H9 (cell line): ENCODE measurements around the gene GSE1. TPM values are rescaled to one million over a fixed set of nuclear protein-coding genes. Genes with fewer than 3 reads are reported as not detected.

Experiments used
- DNase-seq: peaks from one replicate; pipeline ENCODE4 v3.0.0-alpha.2; 2017
- H2AFZ ChIP-seq: one replicate; pipeline ENCODE4 v1.6.1; 2013; ENCODE audit warnings: mild to moderate bottlenecking, low read length, control low read depth, moderate library complexity
- H2AK5ac ChIP-seq: 2 replicates; pipeline ENCODE4 v1.6.1; 2013; ENCODE audit warnings: low read length, control low read depth, mixed read lengths; ENCODE audit not compliant: insufficient read length
- H2BK120ac ChIP-seq: one replicate; pipeline ENCODE4 v1.6.1; 2013; ENCODE audit warnings: low read depth, mild to moderate bottlenecking, low read length, control low read depth, inconsistent platforms; ENCODE audit not compliant: poor library complexity, severe bottlenecking
- H2BK12ac ChIP-seq: 2 replicates; pipeline ENCODE4 v1.6.1; 2013; ENCODE audit warnings: low read length, control low read depth, mixed read lengths, low read depth; ENCODE audit not compliant: insufficient read length
- H2BK15ac ChIP-seq: 2 replicates; pipeline ENCODE4 v1.6.1; 2013; ENCODE audit warnings: low read depth, low read length, control low read depth
- H2BK20ac ChIP-seq: one replicate; pipeline ENCODE4 v1.6.1; 2013; ENCODE audit warnings: low read depth, mild to moderate bottlenecking, low read length, control low read depth, inconsistent platforms; ENCODE audit not compliant: poor library complexity, severe bottlenecking
- H2BK5ac ChIP-seq: 2 replicates; pipeline ENCODE4 v1.6.1; 2013; ENCODE audit warnings: low read length, control low read depth, mixed read lengths; ENCODE audit not compliant: insufficient read length
- H3K14ac ChIP-seq: 2 replicates; pipeline ENCODE4 v1.6.1; 2013; ENCODE audit warnings: low read length, control low read depth; ENCODE audit not compliant: insufficient read depth
- H3K18ac ChIP-seq: 2 replicates; pipeline ENCODE4 v1.6.1; 2013; ENCODE audit warnings: low read depth, mild to moderate bottlenecking, mixed read lengths, low read length, control low read depth; ENCODE audit not compliant: insufficient read length
- H3K23ac ChIP-seq: 2 replicates; pipeline ENCODE4 v1.6.1; 2013; ENCODE audit warnings: low read length, control low read depth, mixed read lengths, low read depth; ENCODE audit not compliant: insufficient read length
- H3K23me2 ChIP-seq: 2 replicates; pipeline ENCODE4 v1.6.1; 2013; ENCODE audit warnings: low read depth, mild to moderate bottlenecking, mixed read lengths, low read length, control low read depth; ENCODE audit not compliant: insufficient read length, poor library complexity, severe bottlenecking
- H3K27ac ChIP-seq: 2 replicates; pipeline ENCODE4 v1.5.1; 2013; ENCODE audit warnings: low read length, control low read depth, mixed read lengths, low read depth; ENCODE audit not compliant: insufficient read length
- H3K27me3 ChIP-seq: 2 replicates; pipeline ENCODE4 v1.6.1; 2013; ENCODE audit warnings: low read length, control low read depth, inconsistent platforms; ENCODE audit not compliant: insufficient read depth
- H3K4ac ChIP-seq: 2 replicates; pipeline ENCODE4 v1.6.1; 2013; ENCODE audit warnings: low read depth, mild to moderate bottlenecking, control low read depth, inconsistent platforms, low read length, moderate library complexity
- H3K4me1 ChIP-seq: 2 replicates; pipeline ENCODE4 v1.6.1; 2013; ENCODE audit warnings: low read length, control low read depth, inconsistent platforms; ENCODE audit not compliant: insufficient read depth
- H3K4me2 ChIP-seq: 2 replicates; pipeline ENCODE4 v1.6.1; 2013; ENCODE audit warnings: low read length, control low read depth, mixed read lengths; ENCODE audit not compliant: insufficient read length, insufficient read depth
- H3K56ac ChIP-seq: 2 replicates; pipeline ENCODE4 v1.6.1; 2013; ENCODE audit warnings: low read depth, mild to moderate bottlenecking, mixed read lengths, low read length, control low read depth; ENCODE audit not compliant: insufficient read length
- H3K79me1 ChIP-seq: 2 replicates; pipeline ENCODE4 v1.6.1; 2013; ENCODE audit warnings: low read depth, mild to moderate bottlenecking, moderate library complexity, low read length, control low read depth, inconsistent platforms; ENCODE audit not compliant: insufficient read depth, poor library complexity, severe bottlenecking
- H3K79me2 ChIP-seq: 2 replicates; pipeline ENCODE4 v1.6.1; 2013; ENCODE audit warnings: low read length, control low read depth, inconsistent platforms; ENCODE audit not compliant: insufficient read depth
- H3K9ac ChIP-seq: 2 replicates; pipeline ENCODE4 v1.6.1; 2013; ENCODE audit warnings: low read length, control low read depth, mixed read lengths; ENCODE audit not compliant: insufficient read length; ENCODE audit errors: extremely low read depth
- H3K9me3 ChIP-seq: one replicate; pipeline ENCODE4 v1.6.1; 2013; ENCODE audit warnings: low read depth, low read length, inconsistent platforms; ENCODE audit not compliant: control insufficient read depth
- H3T11ph ChIP-seq: one replicate; pipeline ENCODE4 v1.6.1; 2013; ENCODE audit warnings: mild to moderate bottlenecking, low read length, control low read depth, inconsistent platforms
- H4K20me1 ChIP-seq: one replicate; pipeline ENCODE4 v1.6.1; 2013; ENCODE audit not compliant: control insufficient read depth, insufficient read length, insufficient read depth
- H4K5ac ChIP-seq: 2 replicates; pipeline ENCODE4 v1.6.1; 2013; ENCODE audit warnings: low read depth, mild to moderate bottlenecking, mixed read lengths, low read length, control low read depth; ENCODE audit not compliant: insufficient read length
- H4K8ac ChIP-seq: replicated peaks from 2 replicates; pipeline ENCODE4 v1.6.1; 2013; ENCODE audit warnings: low read length, control low read depth, mixed read lengths, low read depth; ENCODE audit not compliant: insufficient read length
- H4K91ac ChIP-seq: 2 replicates; pipeline ENCODE4 v1.6.1; 2013; ENCODE audit warnings: low read depth, mild to moderate bottlenecking, moderate library complexity, mixed read lengths, low read length, control low read depth; ENCODE audit not compliant: insufficient read length
- H3K27ac Mint-ChIP-seq, 3 experiments: 2 replicates in 2 of 3; 3 replicates in 1 of 3; pipeline ENCODE4 v1.8.0; 2020 to 2021; ENCODE audit warnings: mixed read lengths in 3 of 3, mild to moderate bottlenecking in 1 of 3, moderate library complexity in 1 of 3
- H3K27me3 Mint-ChIP-seq: 2 replicates; pipeline ENCODE4 v1.8.0; 2021; ENCODE audit warnings: low read depth, mild to moderate bottlenecking, moderate library complexity, mixed read lengths
- H3K36me3 Mint-ChIP-seq, 3 experiments: 2 replicates in 2 of 3; 3 replicates in 1 of 3; pipeline ENCODE4 v1.8.0; 2020 to 2021; ENCODE audit warnings: low read depth in 3 of 3, mixed read lengths in 3 of 3; ENCODE audit not compliant: insufficient read depth in 1 of 3
- H3K4me1 Mint-ChIP-seq, 2 experiments: 2 replicates each; pipeline ENCODE4 v1.8.0; 2020; ENCODE audit warnings: mixed read lengths in 2 of 2
- H3K4me3 Mint-ChIP-seq, 2 experiments: 2 replicates in 1 of 2; 3 replicates in 1 of 2; pipeline ENCODE4 v1.8.0; 2020 to 2021; ENCODE audit warnings: mild to moderate bottlenecking in 2 of 2, mixed read lengths in 2 of 2, moderate library complexity in 1 of 2
- H3K9me3 Mint-ChIP-seq, 2 experiments: 2 replicates in 1 of 2; 3 replicates in 1 of 2; pipeline ENCODE4 v1.8.0; 2020; ENCODE audit warnings: mild to moderate bottlenecking in 2 of 2, mixed read lengths in 2 of 2, moderate library complexity in 1 of 2
- WGBS: extraction: QIAGEN DNeasy Blood & Tissue Kit; methylation state at CpG from one replicate; pipeline ENCODE4 v1.1.7; 2013; ENCODE audit warnings: missing lambda C conversion rate, low lambda C conversion rate, mixed read lengths; ENCODE audit not compliant: insufficient read length; ENCODE audit errors: extremely low coverage; 5-methylcytosine and 5-hydroxymethylcytosine counted together
- total RNA-seq: library from RNA; stranded (reverse); gene quantifications from 2 replicates; pipeline ENCODE4 v1.2.1, GENCODE V29; 2021
- TF ChIP-seq, protein P1 (sequence below): fragments of 200-600 bp; sonication (generic); conservative IDR thresholded peaks from 3 replicates; pipeline ENCODE4 v1.8.0; 2021; ENCODE audit warnings: antibody characterized with exemption, mild to moderate bottlenecking

Gene GSE1
- total RNA-seq, 1 experiment from 2014 or later: 125 TPM

DNA sequence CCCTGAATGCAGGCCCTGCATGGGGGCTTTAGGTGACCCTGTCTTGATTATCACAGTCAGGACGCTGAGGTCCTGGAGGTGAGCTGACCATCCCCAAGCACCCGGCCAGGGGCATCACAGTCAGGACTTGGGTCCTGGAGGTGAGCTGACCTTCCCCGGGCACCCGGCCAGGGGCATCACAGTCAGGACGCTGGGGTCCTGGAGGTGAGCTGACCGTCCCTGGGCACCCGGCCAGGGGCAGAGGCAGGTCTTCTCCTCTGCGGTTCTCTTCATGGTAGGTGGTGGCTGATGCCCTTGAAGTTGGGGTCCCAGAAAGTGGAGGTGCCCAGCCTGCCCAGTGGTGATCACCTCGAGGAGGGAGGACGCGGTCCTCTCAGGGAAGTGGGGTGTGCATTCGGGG, 36.2 kb upstream of the GSE1 start:
- H3K9me3 Mint-ChIP-seq: peaks cover 0 to 4% of the 10 kb centered on the region in 2 experiments; a peak in 4 of 5 replicates

More for the DNA sequence above, 36.2 kb upstream of the GSE1 start:
- H3K56ac ChIP-seq: no peak overlapping the region
- H4K20me1 ChIP-seq: no peaks in the 10 kb centered on the region
- no peak overlapping the region for H2BK5ac ChIP-seq
- H3K27me3 Mint-ChIP-seq: peaks cover 23% of the 10 kb centered on the region
- H2BK120ac ChIP-seq: no peak overlapping the region
- H3K9ac ChIP-seq: no peak overlapping the region
- no peak overlapping the region for H2BK12ac ChIP-seq
- WGBS: no CpG with 5 or more reads among the region's 12 CpGs
- H2BK20ac ChIP-seq: no peak overlapping the region
- H2BK15ac ChIP-seq: no peak overlapping the region
- no peaks in the 10 kb centered on the region for H3K79me1 ChIP-seq
- peaks cover 80 to 88% of the 10 kb centered on the region in 2 experiments for H3K4me1 Mint-ChIP-seq
- H4K8ac ChIP-seq: no peak overlapping the region
- H3K9me3 ChIP-seq: no peaks in the 10 kb centered on the region
- no peak overlapping the region for H3T11ph ChIP-seq
- H3K14ac ChIP-seq: no peak overlapping the region; the same call in 1 of the 2 replicates
- H3K79me2 ChIP-seq: peaks cover 6% of the 10 kb centered on the region; the same call in 1 of the 2 replicates
- TF ChIP-seq, protein P1, sequence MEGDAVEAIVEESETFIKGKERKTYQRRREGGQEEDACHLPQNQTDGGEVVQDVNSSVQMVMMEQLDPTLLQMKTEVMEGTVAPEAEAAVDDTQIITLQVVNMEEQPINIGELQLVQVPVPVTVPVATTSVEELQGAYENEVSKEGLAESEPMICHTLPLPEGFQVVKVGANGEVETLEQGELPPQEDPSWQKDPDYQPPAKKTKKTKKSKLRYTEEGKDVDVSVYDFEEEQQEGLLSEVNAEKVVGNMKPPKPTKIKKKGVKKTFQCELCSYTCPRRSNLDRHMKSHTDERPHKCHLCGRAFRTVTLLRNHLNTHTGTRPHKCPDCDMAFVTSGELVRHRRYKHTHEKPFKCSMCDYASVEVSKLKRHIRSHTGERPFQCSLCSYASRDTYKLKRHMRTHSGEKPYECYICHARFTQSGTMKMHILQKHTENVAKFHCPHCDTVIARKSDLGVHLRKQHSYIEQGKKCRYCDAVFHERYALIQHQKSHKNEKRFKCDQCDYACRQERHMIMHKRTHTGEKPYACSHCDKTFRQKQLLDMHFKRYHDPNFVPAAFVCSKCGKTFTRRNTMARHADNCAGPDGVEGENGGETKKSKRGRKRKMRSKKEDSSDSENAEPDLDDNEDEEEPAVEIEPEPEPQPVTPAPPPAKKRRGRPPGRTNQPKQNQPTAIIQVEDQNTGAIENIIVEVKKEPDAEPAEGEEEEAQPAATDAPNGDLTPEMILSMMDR: no peak
- no peak overlapping the region for H4K5ac ChIP-seq
- H3K27ac ChIP-seq: no peak overlapping the region
- no peaks in the 10 kb centered on the region; the same call in 1 of the 2 replicates for H3K27me3 ChIP-seq
- H3K4ac ChIP-seq: no peak overlapping the region
- no peaks in the 10 kb centered on the region for H3K23me2 ChIP-seq
- H3K4me3 Mint-ChIP-seq: no peak overlapping the region; a peak in 1 of 5 replicates
- H3K4me2 ChIP-seq: no peak overlapping the region
- H2AK5ac ChIP-seq: no peak overlapping the region
- no peak overlapping the region for H4K91ac ChIP-seq
- H3K36me3 Mint-ChIP-seq: peaks cover 3 to 9% (median 9%) of the 10 kb centered on the region in 3 experiments
- no peak overlapping the region for H2AFZ ChIP-seq
- H3K18ac ChIP-seq: no peak overlapping the region
- no peak for DNase-seq
- H3K23ac ChIP-seq: no peak overlapping the region
- no peak overlapping the region for H3K27ac Mint-ChIP-seq
- peaks cover 14% of the 10 kb centered on the region for H3K4me1 ChIP-seq
